Measurements from ENCODE around the gene FHAD1. TPM values are rescaled to one million over a fixed set of nuclear protein-coding genes. Genes with fewer than 3 reads are reported as not detected.

The FHAD1 gene
- total and polyA plus RNA-seq, 2 of the 13 experiments (the other 11 are each of a cell fraction or from before 2014, with no cell fraction given): not detected

- 8% methylated on average over 1 of the region's 1 CpG for WGBS (ENCODE audit: low lambda C conversion rate)
- no peak for DNase-seq (ENCODE audit: low spot score)
- in situ Hi-C loops (cut with HindIII; ENCODE audit: extremely low pct_ligation_motif_present, low pct_unique_long_range_greater_than_20kb) (no loop called here), intact Hi-C loops (cut with micrococcal nuclease; ENCODE audit: unreplicated experiment) (no loop called here)
- no TSS peak for BruUV-seq (replicated peaks)
- Histone ChIP-seq H3K4me1 (ENCODE audit: insufficient read depth, low read length) (peaks cover 87% of the 10 kb centered on the region), H2AFZ (ENCODE audit: low read length) (no peak overlapping the region), H3K4me3 (replicated peaks in 1 of 3; ENCODE audit: insufficient read depth in 1 of 3, low read depth in 2 of 3, low read length in 3 of 3) (no peak overlapping the region), H3K27ac (ENCODE audit: extremely low read length, insufficient read depth, low read length) (peak overlapping the region; percentile 66), H3K79me2 (ENCODE audit: insufficient read depth, low read length) (no peaks in the 10 kb centered on the region), H3K9me3 (ENCODE audit: low read length) (no peaks in the 10 kb centered on the region), H3K36me3 (replicated peaks in 1 of 2; ENCODE audit: control insufficient read depth in 1 of 2, insufficient read depth in 2 of 2, low read length in 2 of 2) (no peaks in the 10 kb centered on the region), H3K9ac (ENCODE audit: insufficient read depth, low read depth, low read length) (no peak overlapping the region), H3K4me2 (ENCODE audit: low read depth, low read length) (peak overlapping the region; percentile 29; the same call in 1 of the 2 replicates), H3K27me3 (ENCODE audit: control insufficient read depth in 1 of 2, insufficient read depth in 2 of 2, low read length in 2 of 2) (no peaks in the 10 kb centered on the region), H4K20me1 (ENCODE audit: insufficient read depth, low read length) (no peaks in the 10 kb centered on the region)
- POLR2A ChIA-PET: interaction anchor here (0.6 kb wide), 1 partner anchor 18 kb away, joined by 3 read pairs; no protein-coding TSS in a partner anchor
- no peak for TF ChIP-seq MAZ (IDR thresholded peaks at IDR 0.05; ENCODE audit: borderline replicate concordance, low read depth, low read length)
- no peak for TF ChIP-seq MAZ (CRISPR knock-in tag; IDR thresholded peaks at IDR 0.05; ENCODE audit: low read depth)
- TF ChIP-seq KDM6A (CRISPR knock-in tag; IDR thresholded peaks at IDR 0.05; ENCODE audit: low read depth): no peak
- TF ChIP-seq ZNF496 (CRISPR knock-in tag; IDR thresholded peaks at IDR 0.05; ENCODE audit: insufficient replicate concordance): no peak
- TF ChIP-seq TCF12 (IDR thresholded peaks at IDR 0.05): no peak
- TF ChIP-seq TCF12 (CRISPR knock-in tag; IDR thresholded peaks at IDR 0.05): no peak
- TF ChIP-seq USF2 (IDR thresholded peaks at IDR 0.05; ENCODE audit: low read depth, low read length): no peak
- TF ChIP-seq USF2 (CRISPR knock-in tag; IDR thresholded peaks at IDR 0.05; ENCODE audit: borderline replicate concordance): no peak
- no peak for TF ChIP-seq POLR2AphosphoS5 (IDR thresholded peaks at IDR 0.05; ENCODE audit: low read depth, low read length)
- 0 out of 2 replicates have a peak, but pooled peaks have one; percentile 50 for TF ChIP-seq ZNF30 (CRISPR knock-in tag; IDR thresholded peaks at IDR 0.05)
- TF ChIP-seq AKNA (CRISPR knock-in tag; IDR thresholded peaks at IDR 0.05; ENCODE audit: borderline replicate concordance): no peak
- TF ChIP-seq PRPF4 (IDR thresholded peaks at IDR 0.05; ENCODE audit: low read depth, low read length, poor library complexity, severe bottlenecking): no peak
- ATAC-seq: no peak
- no peak for FAIRE-seq
- CTCF ChIA-PET (ENCODE audit: low intra/inter-chr PET ratio, low total read pairs): interaction anchor here (0.6 kb wide), 1 partner anchor 9 kb away, joined by 3 read pairs; no protein-coding TSS in a partner anchor
Measured at GRCh38 chr1:15368888-15369287, 121.9 kb downstream of the FHAD1 start.

Measured in HepG2 (cell line).